Measurements from ENCODE around the gene PRR5. TPM values are rescaled to one million over a fixed set of nuclear protein-coding genes. Genes with fewer than 3 reads are reported as not detected.

Gene PRR5
- total and polyA plus RNA-seq, 4 donors = 11.5 to 49.1 (median 19.3) TPM

DNA sequence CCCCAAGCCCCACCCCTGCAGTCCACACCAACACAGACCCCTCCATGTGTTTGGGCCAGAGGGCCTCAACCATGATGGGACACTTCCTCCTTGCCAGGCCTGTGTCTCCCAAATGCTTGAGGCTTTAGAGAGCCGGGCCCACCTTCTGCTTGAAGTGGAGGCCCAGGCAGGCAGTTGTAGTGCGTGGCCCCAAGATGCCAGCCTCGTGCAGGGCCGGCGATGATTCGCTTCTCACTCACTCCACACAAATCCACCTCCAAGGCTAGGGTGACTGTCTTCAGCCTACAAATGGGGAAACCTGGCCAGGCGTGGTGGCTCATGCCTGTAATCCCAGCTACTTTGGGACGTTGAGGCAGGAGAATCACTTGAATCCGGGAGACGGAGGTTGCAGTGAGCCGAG, 5.7 kb downstream of the PRR5 start:
- peaks cover 13 to 44% (median 29%) of the 10 kb centered on the region in 4 donors for H3K4me1 ChIP-seq (ENCODE audit: control insufficient read depth in 4 of 4, insufficient read depth in 4 of 4, low read length in 3 of 4)
- TF ChIP-seq HNF4G (IDR thresholded peaks at IDR 0.05) = no peak
- TF ChIP-seq, protein P1, sequence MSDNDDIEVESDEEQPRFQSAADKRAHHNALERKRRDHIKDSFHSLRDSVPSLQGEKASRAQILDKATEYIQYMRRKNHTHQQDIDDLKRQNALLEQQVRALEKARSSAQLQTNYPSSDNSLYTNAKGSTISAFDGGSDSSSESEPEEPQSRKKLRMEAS (IDR thresholded peaks at IDR 0.05) = no peak
- TF ChIP-seq, protein P2, sequence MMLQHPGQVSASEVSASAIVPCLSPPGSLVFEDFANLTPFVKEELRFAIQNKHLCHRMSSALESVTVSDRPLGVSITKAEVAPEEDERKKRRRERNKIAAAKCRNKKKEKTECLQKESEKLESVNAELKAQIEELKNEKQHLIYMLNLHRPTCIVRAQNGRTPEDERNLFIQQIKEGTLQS (IDR thresholded peaks at IDR 0.05) = no peak
- TF ChIP-seq EGR1 (IDR thresholded peaks at IDR 0.05; ENCODE audit: low read depth in 2 of 2) = no peak
- TF ChIP-seq GABPA (IDR thresholded peaks at IDR 0.05 in 1 of 2, conservative IDR thresholded peaks at IDR 0.05 in 1 of 2) = no peak
- no peak for TF ChIP-seq REST (IDR thresholded peaks at IDR 0.05)
- TF ChIP-seq SP1 (IDR thresholded peaks at IDR 0.05) = no peak
- no peak for TF ChIP-seq ZBTB33 (IDR thresholded peaks at IDR 0.05)
- H3K9me3 ChIP-seq (ENCODE audit: control insufficient read depth in 4 of 4, low read length in 3 of 4) = no peaks in the 10 kb centered on the region
- H3K9ac ChIP-seq (ENCODE audit: low read depth in 1 of 2, low read length in 2 of 2) = no peak overlapping the region
- H3K4me3 ChIP-seq (ENCODE audit: low read depth in 1 of 3, low read length in 3 of 3) = no peak overlapping the region
- no peak overlapping the region for H3K27ac ChIP-seq (ENCODE audit: low read depth in 1 of 2, low read length in 2 of 2)
- peaks cover 0 to 2% (median 0%) of the 10 kb centered on the region in 4 donors for H3K36me3 ChIP-seq (ENCODE audit: control insufficient read depth in 4 of 4, insufficient read depth in 3 of 4, low read depth in 1 of 4, low read length in 3 of 4)
- no peaks in the 10 kb centered on the region for H3K27me3 ChIP-seq (ENCODE audit: control insufficient read depth in 4 of 4, insufficient read depth in 4 of 4, low read length in 3 of 4)
- DNase-seq (ENCODE audit: low spot score) = no peak
- WGBS = 96% methylated on average over 11 of the region's 11 CpGs

DNA sequence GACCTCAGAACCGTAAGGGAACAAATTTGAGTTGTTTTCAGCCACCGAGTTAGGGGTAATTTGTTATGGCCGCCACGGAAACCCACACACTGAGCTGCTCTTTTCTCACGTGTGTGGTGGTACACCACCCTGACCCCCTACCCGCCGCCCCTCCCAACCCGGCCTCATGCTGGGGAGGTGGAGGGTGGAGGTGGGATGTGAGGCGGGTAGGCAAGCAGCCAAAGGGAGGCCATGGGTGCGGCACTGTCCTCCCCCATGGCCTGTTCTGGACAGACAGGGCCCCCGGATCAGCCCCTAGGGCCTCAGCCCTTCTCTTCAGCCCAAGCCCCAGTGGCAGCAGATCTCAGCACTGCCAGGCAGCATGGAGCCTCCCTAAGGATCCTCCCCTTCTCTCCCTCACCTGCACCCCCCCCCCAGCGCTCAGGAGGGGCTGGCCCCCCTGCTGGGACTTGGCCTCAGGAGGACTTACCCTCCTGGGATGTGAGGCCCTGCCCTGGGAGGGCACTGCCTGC, 7.9 kb downstream of the PRR5 start:
- no peaks in the 10 kb centered on the region for H3K9me3 ChIP-seq (ENCODE audit: control insufficient read depth in 4 of 4, low read length in 3 of 4)
- H3K9ac ChIP-seq (ENCODE audit: low read depth in 1 of 2, low read length in 2 of 2) = no peak overlapping the region
- no peak overlapping the region for H3K4me3 ChIP-seq (ENCODE audit: low read depth in 1 of 3, low read length in 3 of 3)
- peak overlapping the region in 1 of 2 donors; percentile 4 for H3K27ac ChIP-seq (ENCODE audit: low read depth in 1 of 2, low read length in 2 of 2)
- H3K4me1 ChIP-seq (ENCODE audit: control insufficient read depth in 4 of 4, insufficient read depth in 4 of 4, low read length in 3 of 4) = peaks cover 21 to 50% (median 34%) of the 10 kb centered on the region in 4 donors
- DNase-seq (ENCODE audit: low spot score) = no peak
- H3K36me3 ChIP-seq (ENCODE audit: control insufficient read depth in 4 of 4, insufficient read depth in 3 of 4, low read depth in 1 of 4, low read length in 3 of 4) = no peaks in the 10 kb centered on the region
- H3K27me3 ChIP-seq (ENCODE audit: control insufficient read depth in 4 of 4, insufficient read depth in 4 of 4, low read length in 3 of 4) = no peaks in the 10 kb centered on the region
- 85% methylated on average over 12 of the region's 12 CpGs for WGBS
- TF ChIP-seq SP1 (IDR thresholded peaks at IDR 0.05) (no peak), JUND (IDR thresholded peaks at IDR 0.05) (no peak), RAD21 (IDR thresholded peaks at IDR 0.05) (no peak), HNF4G (IDR thresholded peaks at IDR 0.05) (no peak), CTCF (IDR thresholded peaks at IDR 0.05; ENCODE audit: low read depth, low read length, missing input control) (no peak)
